HepG2 (cell line): Measurements from ENCODE around the gene PRSS22. TPM values are rescaled to one million over a fixed set of nuclear protein-coding genes. Genes with fewer than 3 reads are reported as not detected.

ENCODE experiments used
- GPN1 ChIP-seq: sonication (generic); formaldehyde crosslinking; IDR thresholded peaks from 2 replicates; pipeline ENCODE4 v1.5.1; 2020; ENCODE audit warnings: missing genetic modification reagents, borderline replicate concordance
- KLF16 ChIP-seq, 2 experiments: sonication (generic) in 1 of 2; formaldehyde crosslinking in 1 of 2; IDR thresholded peaks; 2 replicates each; pipeline versions ENCODE4 v1.6.1 to v1.8.0; 2016 to 2023; ENCODE audit warnings: missing genetic modification reagents in 2 of 2, missing compliant biosample characterization in 1 of 2
- MTA1 ChIP-seq: sonication (generic); formaldehyde crosslinking; IDR thresholded peaks from 2 replicates; pipeline ENCODE4 v1.4.0; 2020; ENCODE audit warnings: missing genetic modification reagents, mild to moderate bottlenecking, borderline replicate concordance
- NRL ChIP-seq: sonication (generic); formaldehyde crosslinking; IDR thresholded peaks from 2 replicates; pipeline ENCODE4 v1.5.0; 2020; ENCODE audit warnings: missing genetic modification reagents, mild to moderate bottlenecking, moderate library complexity, borderline replicate concordance
- PLRG1 ChIP-seq: fragments of 450-650 bp; conservative IDR thresholded peaks from 2 replicates; pipeline ENCODE4 v1.6.1; 2016
- POGK ChIP-seq: sonication (generic); formaldehyde crosslinking; conservative IDR thresholded peaks from 2 replicates; pipeline ENCODE4 v1.8.0; 2022; ENCODE audit warnings: mild to moderate bottlenecking, moderate library complexity, missing genetic modification reagents
- SIN3A ChIP-seq: IDR thresholded peaks from 2 replicates; pipeline ENCODE4 v1.6.1; 2011; ENCODE audit warnings: low read depth, mild to moderate bottlenecking, control low read depth, low read length, borderline replicate concordance
- SIX1 ChIP-seq: sonication (generic); formaldehyde crosslinking; IDR thresholded peaks from 2 replicates; pipeline ENCODE4 v1.4.0; 2020; ENCODE audit warnings: missing genetic modification reagents, borderline replicate concordance
- SMYD3 ChIP-seq: sonication (generic); formaldehyde crosslinking; IDR thresholded peaks from 2 replicates; pipeline ENCODE4 v1.8.1; 2023; ENCODE audit warnings: mild to moderate bottlenecking, missing genetic modification reagents
- XRCC5 ChIP-seq: fragments of 200-400 bp; formaldehyde crosslinking; optimal IDR thresholded peaks from 2 replicates; pipeline ENCODE3; 2017; ENCODE audit warnings: mild to moderate bottlenecking, low read length
- ZFX ChIP-seq: sonication (generic); formaldehyde crosslinking; IDR thresholded peaks from 2 replicates; pipeline ENCODE4 v1.4.0; 2020; ENCODE audit warnings: mild to moderate bottlenecking, low read depth, missing genetic modification reagents, moderate library complexity
- ZNF205 ChIP-seq: IDR thresholded peaks from 2 replicates; pipeline ENCODE4 v1.6.1; 2018; ENCODE audit warnings: missing biosample characterization, missing genetic modification reagents
- ZNF256 ChIP-seq: sonication (generic); formaldehyde crosslinking; conservative IDR thresholded peaks from 2 replicates; pipeline ENCODE4 v1.4.0; 2020; ENCODE audit warnings: missing genetic modification reagents
- ZNF264 ChIP-seq: sonication (generic); formaldehyde crosslinking; IDR thresholded peaks from 2 replicates; pipeline ENCODE4 v1.4.0; 2020; ENCODE audit warnings: missing genetic modification reagents
- ZNF275 ChIP-seq: sonication (generic); formaldehyde crosslinking; IDR thresholded peaks from 2 replicates; pipeline ENCODE4 v1.8.0; 2022; ENCODE audit warnings: missing genetic modification reagents, mild to moderate bottlenecking, inconsistent platforms, borderline replicate concordance
- ZNF44 ChIP-seq: sonication (generic); formaldehyde crosslinking; IDR thresholded peaks from 2 replicates; pipeline ENCODE4 v1.5.1; 2020; ENCODE audit warnings: mild to moderate bottlenecking, missing genetic modification reagents
- ZNF674 ChIP-seq: sonication (generic); formaldehyde crosslinking; IDR thresholded peaks from 2 replicates; pipeline ENCODE4 v1.5.0; 2020; ENCODE audit warnings: low read depth, mild to moderate bottlenecking, missing genetic modification reagents
- ZNF792 ChIP-seq: IDR thresholded peaks from 2 replicates; pipeline ENCODE4 v1.6.1; 2016
- ZNF891 ChIP-seq: sonication (generic); formaldehyde crosslinking; IDR thresholded peaks from 2 replicates; pipeline ENCODE4 v1.5.0; 2020; ENCODE audit warnings: mild to moderate bottlenecking, missing genetic modification reagents
- ZSCAN25 ChIP-seq: sonication (generic); formaldehyde crosslinking; IDR thresholded peaks from 2 replicates; pipeline ENCODE4 v1.8.0; 2022; ENCODE audit warnings: mild to moderate bottlenecking, missing genetic modification reagents
- polyA plus RNA-seq, 8 experiments: library from polyadenylated mRNA; depleted of rRNA in 3 of 8; stranded (reverse) in 7 of 8; unstranded in 1 of 8; fragments of >200 nt; fragmentation: Illumina TruSeq in 4 of 8; extraction: Trizol in 4 of 8; gene quantifications; 2 replicates each; pipeline versions ENCODE4 v1.2.1 to v1.2.3, GENCODE V29; 2011 to 2016; ENCODE audit warnings: low read depth in 4 of 8, missing spikeins in 1 of 8, mixed read lengths in 1 of 8; ENCODE audit not compliant: insufficient read depth in 1 of 8
- total RNA-seq, 5 experiments: library from RNA; depleted of rRNA; stranded (reverse); fragments of >200 nt; fragmentation: Illumina TruSeq; extraction: Trizol; gene quantifications; 2 replicates each; pipeline ENCODE4 v1.2.3, GENCODE V29; 2016; ENCODE audit warnings: low read depth in 1 of 5
- TF ChIP-seq, protein P1 (sequence below): sonication (generic); formaldehyde crosslinking; IDR thresholded peaks from 2 replicates; pipeline ENCODE4 v1.5.0; 2020; ENCODE audit warnings: mild to moderate bottlenecking, missing genetic modification reagents
- TF ChIP-seq, protein P2 (sequence below): sonication (generic); formaldehyde crosslinking; IDR thresholded peaks from 2 replicates; pipeline ENCODE4 v1.4.0; 2020; ENCODE audit warnings: missing genetic modification reagents

PRSS22 gene
- total and polyA plus RNA-seq, 2 of the 13 experiments (the other 11 are each of a cell fraction or from before 2014, with no cell fraction given), result 0.24 to 0.32 TPM

DNA sequence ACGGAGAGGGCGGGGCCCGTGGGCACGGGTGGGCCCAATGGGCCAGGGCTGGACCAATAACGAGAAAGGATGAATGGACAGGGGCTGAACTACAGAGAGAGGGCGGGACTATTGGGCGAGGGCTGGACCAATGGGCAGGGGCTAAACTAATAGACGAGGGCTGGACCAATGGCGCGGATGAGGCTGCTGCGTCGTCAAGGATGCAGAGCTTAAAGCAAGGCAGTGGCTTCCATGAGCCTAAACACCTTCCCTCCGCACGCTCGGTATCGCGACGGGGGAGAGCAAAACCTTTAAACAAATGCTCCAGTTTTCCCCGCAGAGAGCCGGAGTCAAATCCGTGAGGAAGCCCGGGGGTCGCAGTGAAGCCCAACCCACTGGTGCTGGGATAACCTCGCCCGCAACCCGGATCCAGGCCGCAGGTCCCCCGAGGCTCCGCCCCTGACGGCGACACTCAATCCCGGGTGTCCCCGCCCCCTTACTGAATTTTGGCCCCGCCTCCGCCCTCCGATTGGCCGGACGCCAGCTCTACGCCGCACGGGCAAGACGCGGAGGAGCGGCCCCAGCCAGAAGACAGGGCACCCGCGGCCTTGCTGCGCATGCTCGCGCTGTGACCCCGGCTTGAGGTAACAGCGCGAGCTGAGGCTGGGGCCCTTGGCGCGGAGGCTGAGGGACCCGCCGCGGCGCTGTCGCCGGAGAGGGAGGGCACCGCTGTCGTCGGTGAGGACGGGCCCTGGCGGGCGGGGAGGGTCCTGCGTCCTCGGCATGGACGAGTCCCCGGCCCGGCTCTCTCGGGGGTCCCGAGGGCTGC is 24.9 kb upstream of the PRSS22 start, which contains the start of gene FLYWCH2 (continued):
- TF ChIP-seq ZNF44 (CRISPR knock-in tag) (0 out of 2 replicates have a peak, but pooled peaks have one; percentile 47), ZNF264 (CRISPR knock-in tag) (peak; percentile 100), POGK (CRISPR knock-in tag) (peak; percentile 89), ZNF275 (no peak; the same call in 1 of the 2 replicates), ZNF256 (CRISPR knock-in tag) (no peak), ZNF205 (CRISPR knock-in tag) (peak; percentile 29; the same call in 1 of the 2 replicates), SIX1 (CRISPR knock-in tag) (no peak; the same call in 1 of the 2 replicates), PLRG1 (no peak), NRL (CRISPR knock-in tag) (no peak), XRCC5 (peak; percentile 31), ZNF792 (peak; percentile 86), SIN3A (peak; percentile 22; the same call in 1 of the 2 replicates), SMYD3 (no peak), ZNF674 (CRISPR knock-in tag) (0 out of 2 replicates have a peak, but pooled peaks have one; percentile 91), MTA1 (CRISPR knock-in tag) (0 out of 2 replicates have a peak, but pooled peaks have one; percentile 49), ZFX (peak; percentile 89), ZNF891 (CRISPR knock-in tag) (no peak), KLF16 (CRISPR knock-in tag; IDR thresholded peaks at IDR 0.05) (peak in 1 of 2 experiments; percentile 85; a peak in 2 of 4 replicates), GPN1 (0 out of 2 replicates have a peak, but pooled peaks have one; percentile 30), ZSCAN25 (CRISPR knock-in tag) (peak; percentile 65; the same call in 1 of the 2 replicates)
- TF ChIP-seq, protein P1, sequence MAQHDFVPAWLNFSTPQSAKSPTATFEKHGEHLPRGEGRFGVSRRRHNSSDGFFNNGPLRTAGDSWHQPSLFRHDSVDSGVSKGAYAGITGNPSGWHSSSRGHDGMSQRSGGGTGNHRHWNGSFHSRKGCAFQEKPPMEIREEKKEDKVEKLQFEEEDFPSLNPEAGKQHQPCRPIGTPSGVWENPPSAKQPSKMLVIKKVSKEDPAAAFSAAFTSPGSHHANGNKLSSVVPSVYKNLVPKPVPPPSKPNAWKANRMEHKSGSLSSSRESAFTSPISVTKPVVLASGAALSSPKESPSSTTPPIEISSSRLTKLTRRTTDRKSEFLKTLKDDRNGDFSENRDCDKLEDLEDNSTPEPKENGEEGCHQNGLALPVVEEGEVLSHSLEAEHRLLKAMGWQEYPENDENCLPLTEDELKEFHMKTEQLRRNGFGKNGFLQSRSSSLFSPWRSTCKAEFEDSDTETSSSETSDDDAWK (CRISPR knock-in tag), result no peak
- TF ChIP-seq, protein P2, sequence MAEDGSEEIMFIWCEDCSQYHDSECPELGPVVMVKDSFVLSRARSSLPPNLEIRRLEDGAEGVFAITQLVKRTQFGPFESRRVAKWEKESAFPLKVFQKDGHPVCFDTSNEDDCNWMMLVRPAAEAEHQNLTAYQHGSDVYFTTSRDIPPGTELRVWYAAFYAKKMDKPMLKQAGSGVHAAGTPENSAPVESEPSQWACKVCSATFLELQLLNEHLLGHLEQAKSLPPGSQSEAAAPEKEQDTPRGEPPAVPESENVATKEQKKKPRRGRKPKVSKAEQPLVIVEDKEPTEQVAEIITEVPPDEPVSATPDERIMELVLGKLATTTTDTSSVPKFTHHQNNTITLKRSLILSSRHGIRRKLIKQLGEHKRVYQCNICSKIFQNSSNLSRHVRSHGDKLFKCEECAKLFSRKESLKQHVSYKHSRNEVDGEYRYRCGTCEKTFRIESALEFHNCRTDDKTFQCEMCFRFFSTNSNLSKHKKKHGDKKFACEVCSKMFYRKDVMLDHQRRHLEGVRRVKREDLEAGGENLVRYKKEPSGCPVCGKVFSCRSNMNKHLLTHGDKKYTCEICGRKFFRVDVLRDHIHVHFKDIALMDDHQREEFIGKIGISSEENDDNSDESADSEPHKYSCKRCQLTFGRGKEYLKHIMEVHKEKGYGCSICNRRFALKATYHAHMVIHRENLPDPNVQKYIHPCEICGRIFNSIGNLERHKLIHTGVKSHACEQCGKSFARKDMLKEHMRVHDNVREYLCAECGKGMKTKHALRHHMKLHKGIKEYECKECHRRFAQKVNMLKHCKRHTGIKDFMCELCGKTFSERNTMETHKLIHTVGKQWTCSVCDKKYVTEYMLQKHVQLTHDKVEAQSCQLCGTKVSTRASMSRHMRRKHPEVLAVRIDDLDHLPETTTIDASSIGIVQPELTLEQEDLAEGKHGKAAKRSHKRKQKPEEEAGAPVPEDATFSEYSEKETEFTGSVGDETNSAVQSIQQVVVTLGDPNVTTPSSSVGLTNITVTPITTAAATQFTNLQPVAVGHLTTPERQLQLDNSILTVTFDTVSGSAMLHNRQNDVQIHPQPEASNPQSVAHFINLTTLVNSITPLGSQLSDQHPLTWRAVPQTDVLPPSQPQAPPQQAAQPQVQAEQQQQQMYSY (CRISPR knock-in tag), result peak; percentile 60
